Nephron (organoid): ENCODE data around the gene ASPHD1.

Experiments
- H3K27ac Mint-ChIP-seq, 3 experiments: 2 replicates each; pipeline ENCODE4 v1.8.0; 2020; ENCODE audit warnings: mixed read lengths in 3 of 3, mild to moderate bottlenecking in 2 of 3, moderate library complexity in 1 of 3
- H3K27me3 Mint-ChIP-seq: 2 replicates; pipeline ENCODE4 v1.8.0; 2021; ENCODE audit warnings: low read depth, mild to moderate bottlenecking, moderate library complexity, mixed read lengths
- H3K36me3 Mint-ChIP-seq: 2 replicates; pipeline ENCODE4 v1.8.0; 2020; ENCODE audit warnings: low read depth, mixed read lengths
- H3K4me1 Mint-ChIP-seq: 2 replicates; pipeline ENCODE4 v1.8.0; 2020; ENCODE audit warnings: mixed read lengths
- H3K4me3 Mint-ChIP-seq, 3 experiments: 2 replicates each; pipeline ENCODE4 v1.8.0; 2020; ENCODE audit warnings: mild to moderate bottlenecking in 3 of 3, mixed read lengths in 3 of 3, moderate library complexity in 2 of 3
- H3K9me3 Mint-ChIP-seq: 2 replicates; pipeline ENCODE4 v1.8.0; 2020; ENCODE audit warnings: mixed read lengths
- CTCF ChIP-seq, 3 experiments: fragments of 200-600 bp; sonication (generic); IDR thresholded peaks; one replicate each; pipeline ENCODE4 v1.5.0; 2021; ENCODE audit warnings: antibody characterized with exemption in 3 of 3; ENCODE audit not compliant: unreplicated experiment in 3 of 3

ASPHD1 gene

GRCh38 chr16:29950806-29951461 is 50.6 kb downstream of the ASPHD1 start:
- no peak for TF ChIP-seq CTCF (IDR thresholded peaks at IDR 0.05; ENCODE audit: unreplicated experiment in 3 of 3)
- Mint-ChIP-seq H3K4me1 (no peaks in the 10 kb centered on the region), H3K27me3 (peaks cover 3% of the 10 kb centered on the region), H3K9me3 (peaks cover 11% of the 10 kb centered on the region), H3K4me3 (no peak overlapping the region), H3K36me3 (peaks cover 3% of the 10 kb centered on the region), H3K27ac (no peak overlapping the region)

- Mint-ChIP-seq H3K9me3 (peaks cover 11% of the 10 kb centered on the region), H3K36me3 (peaks cover 3% of the 10 kb centered on the region), H3K4me3 (no peak overlapping the region), H3K4me1 (no peaks in the 10 kb centered on the region), H3K27ac (no peak overlapping the region), H3K27me3 (peaks cover 3% of the 10 kb centered on the region)
- no peak for TF ChIP-seq CTCF (IDR thresholded peaks at IDR 0.05; ENCODE audit: unreplicated experiment in 3 of 3)
These were observed 51.5 kb downstream of the ASPHD1 start for GRCh38 chr16:29951625-29952365.
